GM23338 (cell line): ENCODE data around the gene TENM4. TPM values are rescaled to one million over a fixed set of nuclear protein-coding genes. Genes with fewer than 3 reads are reported as not detected.

Experiments used
- ATAC-seq: fragments of 200-7000 bp; cut with Tn5 transposase; 3 replicates; pipeline ENCODE4 v1.9.1; 2020
- DNase-seq: peaks from one replicate; pipeline ENCODE4 v3.0.0-alpha.2; 2015; ENCODE audit warnings: low spot score
- H2AFZ ChIP-seq: fragments of 200-600 bp; sonication (generic); 2 replicates; pipeline ENCODE4 v1.8.0; 2016; ENCODE audit warnings: antibody characterized with exemption, mild to moderate bottlenecking, moderate library complexity
- H3F3A ChIP-seq: fragments of 200-600 bp; sonication (generic); replicated peaks from 2 replicates; pipeline ENCODE4 v1.8.0; 2017; ENCODE audit warnings: antibody characterized with exemption, mixed run types, low read depth
- H3K27ac ChIP-seq: fragments of 200-600 bp; sonication (generic); 2 replicates; pipeline ENCODE4 v1.6.1; 2016; ENCODE audit warnings: low read depth
- H3K27me3 ChIP-seq: fragments of 200-600 bp; sonication (generic); 2 replicates; pipeline ENCODE4 v1.8.0; 2016; ENCODE audit warnings: mild to moderate bottlenecking, mixed run types, moderate library complexity; ENCODE audit not compliant: insufficient read depth
- H3K36me3 ChIP-seq: fragments of 200-600 bp; sonication (generic); 2 replicates; pipeline ENCODE4 v1.8.0; 2016; ENCODE audit warnings: mild to moderate bottlenecking; ENCODE audit not compliant: insufficient read depth
- H3K4me1 ChIP-seq: fragments of 200-600 bp; sonication (generic); 2 replicates; pipeline ENCODE4 v1.8.0; 2016; ENCODE audit warnings: mild to moderate bottlenecking, moderate library complexity; ENCODE audit not compliant: insufficient read depth
- H3K4me2 ChIP-seq: fragments of 200-600 bp; sonication (generic); 2 replicates; pipeline ENCODE4 v1.7.1; 2017; ENCODE audit warnings: mixed run types
- H3K4me3 ChIP-seq: fragments of 200-600 bp; sonication (generic); 2 replicates; pipeline ENCODE4 v1.6.1; 2016; ENCODE audit warnings: mixed run types
- H3K79me2 ChIP-seq: fragments of 200-600 bp; sonication (generic); replicated peaks from 2 replicates; pipeline ENCODE4 v1.8.0; 2017; ENCODE audit warnings: mild to moderate bottlenecking; ENCODE audit not compliant: insufficient read depth
- H3K9me2 ChIP-seq: fragments of 200-600 bp; sonication (generic); 2 replicates; pipeline ENCODE4 v1.8.0; 2017; ENCODE audit not compliant: insufficient read depth
- H4K20me1 ChIP-seq: fragments of 200-600 bp; sonication (generic); replicated peaks from 2 replicates; pipeline ENCODE4 v1.8.0; 2017; ENCODE audit warnings: mild to moderate bottlenecking; ENCODE audit not compliant: insufficient read depth
- H3K27ac Mint-ChIP-seq: 2 replicates; pipeline ENCODE4 v1.8.0; 2020; ENCODE audit warnings: inconsistent platforms, mild to moderate bottlenecking, moderate library complexity, mixed read lengths
- H3K27me3 Mint-ChIP-seq: 3 replicates; pipeline ENCODE4 v1.8.0; 2022; ENCODE audit warnings: low read depth, mild to moderate bottlenecking, moderate library complexity, mixed read lengths, inconsistent platforms; ENCODE audit not compliant: insufficient read depth, poor library complexity
- H3K36me3 Mint-ChIP-seq: 3 replicates; pipeline ENCODE4 v1.8.0; 2021; ENCODE audit warnings: low read depth, mild to moderate bottlenecking, inconsistent platforms, moderate library complexity, mixed read lengths
- H3K4me1 Mint-ChIP-seq: 3 replicates; pipeline ENCODE4 v1.8.0; 2020; ENCODE audit warnings: mild to moderate bottlenecking, inconsistent platforms, mixed read lengths
- H3K4me3 Mint-ChIP-seq: 3 replicates; pipeline ENCODE4 v1.8.0; 2021; ENCODE audit warnings: moderate library complexity, mild to moderate bottlenecking, inconsistent platforms, mixed read lengths
- H3K9me3 Mint-ChIP-seq: 3 replicates; pipeline ENCODE4 v1.8.0; 2020; ENCODE audit warnings: moderate library complexity, mild to moderate bottlenecking, inconsistent platforms, mixed read lengths
- CREB1 ChIP-seq: fragments of 250-450 bp; sonication (Bioruptor Pico); IDR thresholded peaks from 2 replicates; pipeline ENCODE4 v1.5.0; 2020; ENCODE audit warnings: low read depth, mild to moderate bottlenecking, moderate library complexity
- CTCF ChIP-seq, 2 experiments: fragments of 200-600 bp in 1 of 2; sonication (generic) in 1 of 2; conservative IDR thresholded peaks; 2 replicates each; pipeline versions ENCODE4 v1.5.1 to v1.6.1; 2016 to 2017; ENCODE audit warnings: antibody characterized with exemption in 2 of 2, low read depth in 2 of 2, mild to moderate bottlenecking in 2 of 2, moderate library complexity in 1 of 2
- ETS1 ChIP-seq: IDR thresholded peaks from 2 replicates; pipeline ENCODE4 v1.6.1; 2016; ENCODE audit warnings: antibody characterized with exemption
- EZH2 ChIP-seq: fragments of 200-600 bp; sonication (generic); IDR thresholded peaks from one replicate; pipeline ENCODE4 v1.8.0; 2017; ENCODE audit warnings: antibody characterized with exemption, mild to moderate bottlenecking, low read depth; ENCODE audit not compliant: unreplicated experiment
- EZH2phosphoT487 ChIP-seq: fragments of 200-600 bp; sonication (generic); IDR thresholded peaks from one replicate; pipeline ENCODE4 v1.8.1; 2018; ENCODE audit warnings: antibody characterized with exemption; ENCODE audit not compliant: unreplicated experiment
- JUNB ChIP-seq: IDR thresholded peaks from one replicate; pipeline ENCODE4 v1.6.1; 2016; ENCODE audit warnings: antibody characterized with exemption; ENCODE audit not compliant: unreplicated experiment
- NANOG ChIP-seq: IDR thresholded peaks from 2 replicates; pipeline ENCODE4 v1.6.1; 2016; ENCODE audit warnings: antibody characterized with exemption, borderline replicate concordance
- POLR2AphosphoS5 ChIP-seq: IDR thresholded peaks from 2 replicates; pipeline ENCODE4 v1.6.1; 2016; ENCODE audit warnings: antibody characterized with exemption, low read depth
- REST ChIP-seq: IDR thresholded peaks from one replicate; pipeline ENCODE4 v1.6.1; 2018; ENCODE audit warnings: antibody characterized with exemption; ENCODE audit not compliant: unreplicated experiment
- STAT1 ChIP-seq: IDR thresholded peaks from one replicate; pipeline ENCODE4 v1.6.1; 2016; ENCODE audit warnings: antibody characterized with exemption; ENCODE audit not compliant: unreplicated experiment
- ZNF114 ChIP-seq: fragments of 250-450 bp; sonication (Bioruptor Pico); IDR thresholded peaks from 2 replicates; pipeline ENCODE4 v1.5.0; 2020; ENCODE audit warnings: mild to moderate bottlenecking, moderate library complexity
- ZNF331 ChIP-seq: fragments of 250-450 bp; sonication (Bioruptor Pico); IDR thresholded peaks from 2 replicates; pipeline ENCODE4 v1.5.0; 2020; ENCODE audit warnings: low read depth, mild to moderate bottlenecking, moderate library complexity
- ZNF462 ChIP-seq: fragments of 250-450 bp; sonication (Bioruptor Pico); IDR thresholded peaks from 2 replicates; pipeline ENCODE4 v1.5.0; 2020; ENCODE audit warnings: mild to moderate bottlenecking, moderate library complexity
- polyA plus RNA-seq: library from polyadenylated mRNA; unstranded; fragments of >200 nt; fragmentation: Nextera tagmentation; extraction: Ambion mirVana; gene quantifications from 2 replicates; pipeline ENCODE4 v1.2.1, GENCODE V29; 2016
- total RNA-seq: library from RNA; depleted of rRNA; stranded (reverse); fragments of >200 nt; shearing (Covaris generic); gene quantifications from 2 replicates; pipeline ENCODE4 v1.2.3, GENCODE V29; 2014

The TENM4 gene
- total and polyA plus RNA-seq, 2 experiments from 2014 or later: 7.3 TPM

GRCh38 chr11:78803995-78804394 is 636.8 kb downstream of the TENM4 start:
- Histone ChIP-seq H3K27me3 (no peaks in the 10 kb centered on the region), H2AFZ (no peak overlapping the region), H3K27ac (no peak overlapping the region), H3K79me2 (no peaks in the 10 kb centered on the region), H3K9me2 (no peaks in the 10 kb centered on the region; the same call in 1 of the 2 replicates), H3K4me3 (no peak overlapping the region), H3F3A (no peaks in the 10 kb centered on the region), H3K36me3 (no peaks in the 10 kb centered on the region), H3K4me2 (no peak overlapping the region), H3K4me1 (peaks cover 18% of the 10 kb centered on the region), H4K20me1 (no peaks in the 10 kb centered on the region)
- H3K36me3 Mint-ChIP-seq: no peaks in the 10 kb centered on the region
- H3K27me3 Mint-ChIP-seq: peaks cover 2% of the 10 kb centered on the region
- TF ChIP-seq POLR2AphosphoS5 (no peak), ZNF114 (CRISPR knock-in tag) (no peak), EZH2phosphoT487 (no peak), CREB1 (no peak), STAT1 (no peak), ZNF331 (CRISPR knock-in tag) (no peak), ETS1 (no peak), REST (no peak), CTCF (conservative IDR thresholded peaks at IDR 0.05; ENCODE audit: low read depth in 2 of 2) (no peak), ZNF462 (CRISPR knock-in tag) (no peak), EZH2 (no peak), JUNB (no peak), NANOG (no peak)
- DNase-seq (no peak), ATAC-seq (no peak)
- no peaks in the 10 kb centered on the region for H3K9me3 Mint-ChIP-seq
- H3K27ac Mint-ChIP-seq: no peak overlapping the region
- no peak overlapping the region for H3K4me3 Mint-ChIP-seq
- H3K4me1 Mint-ChIP-seq: peaks cover 28% of the 10 kb centered on the region
